NB4 (cell line): ENCODE measurements around the gene NUFIP2.
"Not testable (repeated sequence)": the region's sequence is repeated elsewhere in the genome, so short reads cannot be mapped to it uniquely, and the experiment has no call there.

ENCODE experiments used
- DNase-seq: peaks from one replicate; pipeline ENCODE4 v3.0.0; 2010; ENCODE audit warnings: low read depth
- H3K4me3 ChIP-seq: one replicate; pipeline ENCODE4 v1.5.1; 2011; ENCODE audit warnings: mild to moderate bottlenecking, low read depth, low read length, moderate library complexity
- CTCF ChIP-seq: IDR thresholded peaks from one replicate; pipeline ENCODE4 v1.5.1; 2012; ENCODE audit warnings: low read depth, low read length
- MYC ChIP-seq: IDR thresholded peaks from 2 replicates; pipeline ENCODE4 v1.6.1; 2011; ENCODE audit warnings: low read depth, low read length
- POLR2A ChIP-seq: IDR thresholded peaks from 2 replicates; pipeline ENCODE4 v1.6.1; 2011; ENCODE audit warnings: mild to moderate bottlenecking; ENCODE audit not compliant: insufficient read length; ENCODE audit errors: extremely low read depth
- TF ChIP-seq, protein P1 (sequence below): IDR thresholded peaks from 2 replicates; pipeline ENCODE4 v1.6.1; 2011; ENCODE audit warnings: low read depth, low read length

NUFIP2 gene

GRCh38 chr17:29293890-29294579 lies at the start of gene NUFIP2:
TSS of gene NUFIP2 (minus strand) at chr17:29294148. CDS start at chr17:29294059, 89 bp downstream.
- TF ChIP-seq CTCF (no peak), POLR2A (peak; percentile 99), MYC (0 out of 2 replicates have a peak, but pooled peaks have one; percentile 29)
- TF ChIP-seq, protein P1, sequence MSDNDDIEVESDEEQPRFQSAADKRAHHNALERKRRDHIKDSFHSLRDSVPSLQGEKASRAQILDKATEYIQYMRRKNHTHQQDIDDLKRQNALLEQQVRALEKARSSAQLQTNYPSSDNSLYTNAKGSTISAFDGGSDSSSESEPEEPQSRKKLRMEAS: peak; percentile 63; the same call in 1 of the 2 replicates
- DNase-seq: peak; percentile 100
- H3K4me3 ChIP-seq: peak within 1 kb of the TSS; percentile 95

- peak; percentile 44 for DNase-seq
- TF ChIP-seq MYC: no peak
- no peak for TF ChIP-seq CTCF
- no peak for TF ChIP-seq POLR2A
- TF ChIP-seq, protein P1: no peak
These were observed 48.3 kb upstream of the NUFIP2 start for GRCh38 chr17:29342158-29342765.

DNA sequence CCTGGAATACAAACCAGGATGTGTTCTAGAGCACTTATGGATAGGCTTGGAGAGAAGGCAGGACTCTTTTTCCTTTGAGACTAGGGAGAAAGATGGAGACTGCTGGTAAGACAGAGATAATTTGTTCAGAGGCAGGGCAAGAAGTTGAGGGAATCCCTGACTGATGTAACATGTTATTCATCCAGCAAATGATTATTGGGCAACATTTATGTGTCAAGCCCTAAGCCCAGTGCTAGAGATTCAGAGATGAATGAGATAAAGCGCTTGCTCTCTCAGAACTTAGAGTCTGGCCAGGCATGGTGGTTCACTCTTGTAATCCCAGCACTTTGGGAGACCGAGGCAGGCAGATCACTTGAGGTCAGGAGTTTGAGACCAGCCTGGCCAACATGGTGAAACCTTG lies 47.8 kb upstream of the NUFIP2 start:
- TF ChIP-seq, protein P1: no peak
- no peak for TF ChIP-seq POLR2A
- TF ChIP-seq CTCF: no peak
- no peak for TF ChIP-seq MYC
- DNase-seq: peak; percentile 69
- no peak overlapping the region for H3K4me3 ChIP-seq

More at GRCh38 chr17:29342158-29342765, 48.3 kb upstream of the NUFIP2 start:
- H3K4me3 ChIP-seq: no peak overlapping the region

GRCh38 chr17:29339016-29339415 lies 45.1 kb upstream of the NUFIP2 start:
- DNase-seq, H3K4me3 ChIP-seq: not testable (repeated sequence)

GRCh38 chr17:29331708-29332085 lies 37.7 kb upstream of the NUFIP2 start:
- TF ChIP-seq, protein P1: no peak

DNA sequence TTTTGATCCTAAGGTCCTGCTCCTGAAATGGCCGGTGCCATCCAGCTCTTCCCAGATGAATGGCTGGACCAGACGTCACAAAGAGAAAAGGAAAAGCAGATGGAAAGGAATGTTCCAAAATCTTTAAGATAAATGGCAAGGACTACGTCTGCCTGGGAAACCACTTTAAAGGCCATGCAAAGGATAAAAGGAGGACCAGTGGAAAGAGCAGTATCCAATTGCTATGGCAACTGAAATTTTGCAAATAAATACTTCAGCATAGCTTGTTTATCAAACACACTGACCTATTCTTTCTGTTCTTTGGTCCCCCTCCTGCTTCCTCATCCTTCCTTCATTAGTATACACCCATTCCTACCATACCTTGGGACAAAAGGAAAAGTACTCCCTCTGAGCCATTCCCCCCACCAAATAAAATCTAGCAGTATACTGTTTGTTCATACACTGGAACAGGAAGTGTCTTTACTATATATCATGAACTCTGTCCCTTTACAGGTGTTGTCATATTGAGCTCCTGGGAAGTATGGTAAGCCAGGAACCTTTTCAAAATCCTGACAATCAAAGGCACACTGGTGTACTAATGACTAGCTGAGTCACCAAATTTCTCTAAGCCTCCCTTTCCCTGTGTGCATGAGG lies 37.2 kb upstream of the NUFIP2 start:
- no peak overlapping the region for H3K4me3 ChIP-seq
- no peak for TF ChIP-seq CTCF
- TF ChIP-seq, protein P1: no peak
- TF ChIP-seq POLR2A: no peak
- TF ChIP-seq MYC: no peak
- DNase-seq: no peak

More at GRCh38 chr17:29331708-29332085, 37.7 kb upstream of the NUFIP2 start:
- H3K4me3 ChIP-seq: no peak overlapping the region
- no peak for DNase-seq
